Measurements from ENCODE around the gene JUN.

GRCh38 chr1:58794585-58794984 lies 10.7 kb upstream of the JUN start:
- TF ChIP-seq SP1 (IDR thresholded peaks at IDR 0.05) (no peak), HDGF (IDR thresholded peaks at IDR 0.05; ENCODE audit: borderline replicate concordance) (no peak), ARNT (IDR thresholded peaks at IDR 0.05) (no peak), TARDBP (IDR thresholded peaks at IDR 0.05) (no peak), FOXM1 (IDR thresholded peaks at IDR 0.05; ENCODE audit: borderline replicate concordance) (no peak), BHLHE40 (IDR thresholded peaks at IDR 0.05; ENCODE audit: borderline replicate concordance) (no peak), ELF4 (IDR thresholded peaks at IDR 0.05) (no peak)

Data from HEK293T (cell line).